ENCODE measurements around the gene AP4S1.

The AP4S1 gene

GRCh38 chr14:31138301-31138700 is 112.9 kb downstream of the AP4S1 start:
- DNase-seq (ENCODE audit: low spot score), result no peak

DNA sequence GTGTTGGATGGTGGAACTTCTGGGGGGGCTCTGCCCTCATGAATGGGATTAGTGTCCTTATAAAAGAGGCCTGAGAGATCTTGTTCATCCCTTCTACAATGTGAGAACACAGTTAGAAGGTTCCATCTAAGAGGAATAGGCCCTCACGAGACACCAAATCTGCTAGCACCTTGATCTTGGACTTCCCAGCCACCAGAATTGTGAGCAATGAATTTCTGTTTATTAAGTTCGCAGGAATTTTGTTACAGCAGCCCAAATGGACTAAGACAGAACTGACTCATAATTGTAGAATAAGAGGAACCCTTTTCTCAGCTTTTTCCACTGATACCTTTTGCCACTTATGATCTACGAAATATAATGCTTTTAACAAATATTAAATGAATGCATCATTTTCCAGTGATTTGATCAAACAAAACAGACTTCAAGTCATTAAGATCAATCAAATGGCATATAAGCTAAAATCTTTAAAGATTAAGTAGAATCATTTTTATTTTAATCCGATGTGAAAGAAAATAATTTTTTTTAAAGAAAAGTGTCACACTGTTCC is 113.9 kb downstream of the AP4S1 start:
- DNase-seq (ENCODE audit: low spot score), result no peak

GRCh38 chr14:31142455-31143087 is 117.1 kb downstream of the AP4S1 start:
- no peak for DNase-seq (ENCODE audit: low spot score)

All from CD4-positive, alpha-beta T cell treated with Interleukin-15 for 4 hours (primary cell).